Measurements from ENCODE around the gene RPL23.

DNA sequence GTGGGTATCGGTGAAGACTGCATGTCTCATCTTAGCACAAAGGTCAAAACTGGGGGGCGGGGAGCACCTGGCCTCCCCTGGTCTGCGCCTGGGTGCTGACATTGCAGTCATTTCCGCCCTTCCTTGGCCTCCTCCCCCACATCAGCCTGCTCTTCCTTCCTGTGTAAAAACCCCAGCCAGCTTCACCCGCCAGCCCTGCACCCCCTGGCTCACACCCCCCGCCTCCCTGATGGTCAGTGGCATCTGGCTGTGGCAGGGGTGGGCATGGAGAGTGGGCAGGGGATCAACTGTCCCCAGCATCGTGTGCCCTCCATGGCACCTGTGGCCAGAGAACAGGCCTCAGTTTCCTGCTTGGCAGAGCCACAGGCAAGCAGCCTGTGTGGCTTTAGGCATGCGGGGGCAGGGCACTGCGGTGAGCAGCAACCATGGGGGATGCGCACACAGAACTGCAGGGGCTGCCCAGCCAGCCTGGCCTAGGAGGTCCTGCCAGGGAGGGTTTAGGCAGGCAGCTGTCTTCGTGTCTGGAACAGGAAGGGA, 45.4 kb upstream of the RPL23 start:
- TF ChIP-seq, protein P1, sequence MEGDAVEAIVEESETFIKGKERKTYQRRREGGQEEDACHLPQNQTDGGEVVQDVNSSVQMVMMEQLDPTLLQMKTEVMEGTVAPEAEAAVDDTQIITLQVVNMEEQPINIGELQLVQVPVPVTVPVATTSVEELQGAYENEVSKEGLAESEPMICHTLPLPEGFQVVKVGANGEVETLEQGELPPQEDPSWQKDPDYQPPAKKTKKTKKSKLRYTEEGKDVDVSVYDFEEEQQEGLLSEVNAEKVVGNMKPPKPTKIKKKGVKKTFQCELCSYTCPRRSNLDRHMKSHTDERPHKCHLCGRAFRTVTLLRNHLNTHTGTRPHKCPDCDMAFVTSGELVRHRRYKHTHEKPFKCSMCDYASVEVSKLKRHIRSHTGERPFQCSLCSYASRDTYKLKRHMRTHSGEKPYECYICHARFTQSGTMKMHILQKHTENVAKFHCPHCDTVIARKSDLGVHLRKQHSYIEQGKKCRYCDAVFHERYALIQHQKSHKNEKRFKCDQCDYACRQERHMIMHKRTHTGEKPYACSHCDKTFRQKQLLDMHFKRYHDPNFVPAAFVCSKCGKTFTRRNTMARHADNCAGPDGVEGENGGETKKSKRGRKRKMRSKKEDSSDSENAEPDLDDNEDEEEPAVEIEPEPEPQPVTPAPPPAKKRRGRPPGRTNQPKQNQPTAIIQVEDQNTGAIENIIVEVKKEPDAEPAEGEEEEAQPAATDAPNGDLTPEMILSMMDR (conservative IDR thresholded peaks at IDR 0.05; ENCODE audit: low read depth, low read length): no peak
- no peak for TF ChIP-seq EZH2 (IDR thresholded peaks at IDR 0.05; ENCODE audit: borderline replicate concordance, low read depth, low read length, poor library complexity, severe bottlenecking)

All from A673 (cell line).